IPS-18a (cell line): ENCODE results near the gene GABRG3.

Source experiments
- H3K27ac ChIP-seq: one replicate; pipeline ENCODE4 v1.5.1; 2013; ENCODE audit warnings: low read length
- H3K27me3 ChIP-seq: one replicate; pipeline ENCODE4 v1.6.1; 2013; ENCODE audit warnings: mild to moderate bottlenecking, low read length; ENCODE audit not compliant: control insufficient read depth, insufficient read depth
- H3K36me3 ChIP-seq: one replicate; pipeline ENCODE4 v1.6.1; 2013; ENCODE audit warnings: low read depth, low read length; ENCODE audit not compliant: control insufficient read depth
- H3K4me1 ChIP-seq: one replicate; pipeline ENCODE4 v1.6.1; 2013; ENCODE audit warnings: low read depth, low read length; ENCODE audit not compliant: control insufficient read depth
- H3K4me3 ChIP-seq: one replicate; pipeline ENCODE4 v1.5.1; 2013; ENCODE audit warnings: low read length
- H3K9ac ChIP-seq: one replicate; pipeline ENCODE4 v1.6.1; 2013; ENCODE audit warnings: mild to moderate bottlenecking, low read length, moderate library complexity
- H3K9me3 ChIP-seq: one replicate; pipeline ENCODE4 v1.6.1; 2013; ENCODE audit warnings: low read depth, low read length; ENCODE audit not compliant: control insufficient read depth

The GABRG3 gene

GRCh38 chr15:27499719-27500118 is 528.7 kb downstream of the GABRG3 start:
- Histone ChIP-seq H3K27ac (no peak overlapping the region), H3K9ac (no peak overlapping the region), H3K36me3 (no peaks in the 10 kb centered on the region), H3K9me3 (no peaks in the 10 kb centered on the region), H3K27me3 (no peaks in the 10 kb centered on the region), H3K4me3 (no peak overlapping the region), H3K4me1 (peaks cover 14% of the 10 kb centered on the region)

GRCh38 chr15:27500206-27500605 is 529.2 kb downstream of the GABRG3 start:
- H3K9ac ChIP-seq: no peak overlapping the region
- no peaks in the 10 kb centered on the region for H3K36me3 ChIP-seq
- no peaks in the 10 kb centered on the region for H3K9me3 ChIP-seq
- H3K27ac ChIP-seq: no peak overlapping the region
- H3K4me1 ChIP-seq: peaks cover 14% of the 10 kb centered on the region
- H3K4me3 ChIP-seq: no peak overlapping the region
- H3K27me3 ChIP-seq: no peaks in the 10 kb centered on the region

- Histone ChIP-seq H3K9ac (no peak overlapping the region), H3K27ac (no peak overlapping the region), H3K27me3 (no peaks in the 10 kb centered on the region), H3K4me1 (no peaks in the 10 kb centered on the region), H3K4me3 (no peak overlapping the region), H3K9me3 (peaks cover 14% of the 10 kb centered on the region), H3K36me3 (no peaks in the 10 kb centered on the region)
Measured at GRCh38 chr15:27506752-27507151, 535.8 kb downstream of the GABRG3 start.

- Histone ChIP-seq H3K36me3 (no peaks in the 10 kb centered on the region), H3K27me3 (no peaks in the 10 kb centered on the region), H3K27ac (no peak overlapping the region), H3K9ac (no peak overlapping the region), H3K4me3 (no peak overlapping the region), H3K9me3 (peaks cover 14% of the 10 kb centered on the region), H3K4me1 (no peaks in the 10 kb centered on the region)
Measured at GRCh38 chr15:27509014-27509413, 538.0 kb downstream of the GABRG3 start.

- H3K9me3 ChIP-seq: peaks cover 14% of the 10 kb centered on the region
Measured at GRCh38 chr15:27512281-27513001, 541.5 kb downstream of the GABRG3 start.

GRCh38 chr15:27514526-27514925 is 543.5 kb downstream of the GABRG3 start:
- Histone ChIP-seq H3K36me3 (no peaks in the 10 kb centered on the region), H3K27me3 (no peaks in the 10 kb centered on the region), H3K4me1 (no peaks in the 10 kb centered on the region), H3K27ac (no peak overlapping the region), H3K4me3 (no peak overlapping the region), H3K9me3 (peaks cover 8% of the 10 kb centered on the region), H3K9ac (no peak overlapping the region)

More at GRCh38 chr15:27512281-27513001, 541.5 kb downstream of the GABRG3 start:
- no peaks in the 10 kb centered on the region for H3K4me1 ChIP-seq
- no peaks in the 10 kb centered on the region for H3K27me3 ChIP-seq
- no peaks in the 10 kb centered on the region for H3K36me3 ChIP-seq
- no peak overlapping the region for H3K9ac ChIP-seq
- no peak overlapping the region for H3K4me3 ChIP-seq
- no peak overlapping the region for H3K27ac ChIP-seq

GRCh38 chr15:27527490-27528067 is 556.6 kb downstream of the GABRG3 start:
- Histone ChIP-seq H3K27me3 (no peaks in the 10 kb centered on the region), H3K9me3 (peaks cover 4% of the 10 kb centered on the region), H3K36me3 (no peaks in the 10 kb centered on the region), H3K9ac (no peak overlapping the region), H3K4me1 (no peaks in the 10 kb centered on the region), H3K4me3 (no peak overlapping the region), H3K27ac (no peak overlapping the region)

- H3K36me3 ChIP-seq: no peaks in the 10 kb centered on the region
- no peaks in the 10 kb centered on the region for H3K9me3 ChIP-seq
- no peak overlapping the region for H3K27ac ChIP-seq
- H3K4me1 ChIP-seq: no peaks in the 10 kb centered on the region
- H3K9ac ChIP-seq: no peak overlapping the region
- H3K27me3 ChIP-seq: no peaks in the 10 kb centered on the region
- H3K4me3 ChIP-seq: no peak overlapping the region
Measured at GRCh38 chr15:27529399-27529798, 558.4 kb downstream of the GABRG3 start.

GRCh38 chr15:27530994-27531393 is 560.0 kb downstream of the GABRG3 start:
- Histone ChIP-seq H3K4me1 (no peaks in the 10 kb centered on the region), H3K27me3 (no peaks in the 10 kb centered on the region), H3K27ac (no peak overlapping the region), H3K4me3 (no peak overlapping the region), H3K36me3 (no peaks in the 10 kb centered on the region), H3K9ac (no peak overlapping the region), H3K9me3 (no peaks in the 10 kb centered on the region)

GRCh38 chr15:27532358-27532757 is 561.4 kb downstream of the GABRG3 start:
- no peak overlapping the region for H3K27ac ChIP-seq
- no peaks in the 10 kb centered on the region for H3K27me3 ChIP-seq
- H3K9ac ChIP-seq: no peak overlapping the region
- H3K4me3 ChIP-seq: no peak overlapping the region
- H3K36me3 ChIP-seq: no peaks in the 10 kb centered on the region
- no peaks in the 10 kb centered on the region for H3K9me3 ChIP-seq
- no peaks in the 10 kb centered on the region for H3K4me1 ChIP-seq

- Histone ChIP-seq H3K4me1 (no peaks in the 10 kb centered on the region), H3K9ac (no peak overlapping the region), H3K27me3 (no peaks in the 10 kb centered on the region), H3K9me3 (no peaks in the 10 kb centered on the region), H3K36me3 (no peaks in the 10 kb centered on the region), H3K4me3 (no peak overlapping the region), H3K27ac (no peak overlapping the region)
Measured at GRCh38 chr15:27535445-27536129, 564.6 kb downstream of the GABRG3 start.
